ENCODE data around the gene PIP4K2B.

The PIP4K2B gene

DNA sequence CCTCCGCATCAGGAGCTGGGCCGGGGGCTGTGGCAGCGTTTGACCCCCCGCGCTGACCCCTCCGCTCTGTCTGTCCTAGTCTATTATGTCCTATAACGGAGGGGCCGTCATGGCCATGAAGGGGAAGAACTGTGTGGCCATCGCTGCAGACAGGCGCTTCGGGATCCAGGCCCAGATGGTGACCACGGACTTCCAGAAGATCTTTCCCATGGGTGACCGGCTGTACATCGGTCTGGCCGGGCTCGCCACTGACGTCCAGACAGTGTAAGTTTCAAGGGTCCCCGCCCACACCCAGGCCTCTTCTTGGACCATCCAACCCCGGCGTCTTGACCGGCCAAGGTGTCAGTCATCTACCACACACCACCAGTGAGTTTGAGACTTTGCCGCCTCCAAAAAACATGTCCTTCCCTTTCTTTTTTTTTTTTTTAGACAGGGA lies 46.3 kb downstream of the PIP4K2B start:
- no peak for DNase-seq (ENCODE audit: low spot score in 2 of 2)
- Mint-ChIP-seq H3K27me3 (peaks cover 6% of the 10 kb centered on the region), H3K4me3 (peak overlapping the region; percentile 100), H3K36me3 (peaks cover 7% of the 10 kb centered on the region), H3K27ac (peak overlapping the region; percentile 94), H3K9me3 (no peaks in the 10 kb centered on the region), H3K4me1 (peaks cover 30% of the 10 kb centered on the region)
- no peak for ATAC-seq (ENCODE audit: low read depth)

DNA sequence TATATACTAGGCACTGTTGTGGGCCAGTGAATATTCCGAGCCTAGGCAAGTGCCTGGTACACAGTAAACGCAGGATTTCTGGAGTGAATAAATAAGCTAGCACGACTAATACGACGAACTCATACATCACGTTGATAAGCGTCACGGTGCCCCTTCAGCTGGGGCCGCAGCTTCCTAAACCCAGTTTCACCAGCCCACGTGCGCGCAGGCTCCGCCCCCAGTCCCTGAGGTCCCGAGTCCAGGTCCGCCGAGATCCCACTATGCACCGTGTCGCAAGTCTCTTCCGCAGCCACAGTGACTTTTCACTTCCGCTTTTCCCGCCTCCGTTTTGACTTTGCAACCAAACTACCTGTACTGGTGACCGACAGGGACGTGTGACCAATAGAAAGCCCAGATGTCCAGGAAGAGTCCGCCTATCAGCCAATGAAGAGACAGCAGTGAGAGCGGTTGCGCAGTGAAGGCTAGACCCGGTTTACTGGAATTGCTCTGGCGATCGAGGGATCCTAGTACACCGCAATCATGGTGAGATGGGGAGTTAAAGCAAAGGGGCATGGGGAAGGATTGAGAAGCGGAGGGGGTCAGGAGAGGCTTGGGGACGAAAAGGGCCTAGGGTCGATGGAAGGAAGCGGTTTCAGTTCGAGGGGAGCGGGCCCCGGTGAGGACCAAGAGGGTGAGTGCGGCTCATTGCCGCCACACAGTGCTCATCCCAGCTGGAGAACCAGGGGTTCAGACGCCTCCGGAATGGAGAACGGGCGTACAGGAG lies 46.9 kb downstream of the PIP4K2B start, which contains the start of gene PSMB3:
Gene PSMB3, plus strand, starts transcription at position 434 of the 763 bp plus-strand sequence. Its CDS starts 86 bp downstream, at position 520.
- Mint-ChIP-seq H3K36me3 (peaks cover 7% of the 10 kb centered on the region), H3K27ac (peak within 1 kb of the TSS; percentile 94), H3K27me3 (peaks cover 8% of the 10 kb centered on the region), H3K4me1 (peaks cover 32% of the 10 kb centered on the region), H3K4me3 (peak within 1 kb of the TSS; percentile 100), H3K9me3 (no peaks in the 10 kb centered on the region)
- DNase-seq (ENCODE audit: low spot score in 2 of 2), result peak; percentile 77 to 94
- ATAC-seq (ENCODE audit: low read depth), result peak; percentile 84

DNA sequence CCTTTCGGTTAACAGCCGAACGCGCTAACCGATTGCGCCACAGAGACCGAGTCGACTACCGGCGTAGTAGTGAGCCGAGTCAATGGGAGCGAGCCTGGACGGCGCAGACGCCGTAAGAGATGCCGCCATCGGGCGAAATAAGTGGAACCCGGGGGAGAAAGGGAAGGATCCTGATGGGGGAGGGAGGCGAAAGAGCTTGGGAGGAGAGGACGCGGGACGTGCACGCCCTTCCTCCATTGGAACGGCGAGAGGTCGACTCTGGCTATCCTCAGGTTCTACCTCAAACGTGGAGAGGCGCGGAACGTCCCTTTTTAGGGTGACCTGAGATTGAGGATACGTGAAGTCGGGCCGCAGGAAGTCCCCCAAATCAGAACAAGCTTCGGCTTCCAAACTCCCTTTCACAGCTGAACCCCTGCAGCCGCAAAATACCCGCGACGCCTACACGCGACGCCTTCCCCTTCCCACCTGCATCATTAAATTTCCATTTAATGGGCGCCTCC lies 47.5 kb downstream of the PIP4K2B start:
- Mint-ChIP-seq H3K27me3 (peaks cover 10% of the 10 kb centered on the region), H3K4me1 (peaks cover 33% of the 10 kb centered on the region), H3K36me3 (peaks cover 8% of the 10 kb centered on the region), H3K9me3 (no peaks in the 10 kb centered on the region), H3K4me3 (peak overlapping the region; percentile 100), H3K27ac (peak overlapping the region; percentile 94)
- peak; percentile 27 for ATAC-seq (ENCODE audit: low read depth)
- peak; percentile 83 to 93 for DNase-seq (ENCODE audit: low spot score in 2 of 2)

- Mint-ChIP-seq H3K27ac (peak overlapping the region; percentile 94), H3K36me3 (peaks cover 10% of the 10 kb centered on the region), H3K9me3 (no peaks in the 10 kb centered on the region), H3K27me3 (peaks cover 14% of the 10 kb centered on the region), H3K4me1 (peaks cover 39% of the 10 kb centered on the region), H3K4me3 (peak overlapping the region; percentile 100)
- no peak for ATAC-seq (ENCODE audit: low read depth)
- no peak for DNase-seq (ENCODE audit: low spot score in 2 of 2)
Measured at GRCh38 chr17:38751144-38751807, 48.1 kb downstream of the PIP4K2B start.

DNA sequence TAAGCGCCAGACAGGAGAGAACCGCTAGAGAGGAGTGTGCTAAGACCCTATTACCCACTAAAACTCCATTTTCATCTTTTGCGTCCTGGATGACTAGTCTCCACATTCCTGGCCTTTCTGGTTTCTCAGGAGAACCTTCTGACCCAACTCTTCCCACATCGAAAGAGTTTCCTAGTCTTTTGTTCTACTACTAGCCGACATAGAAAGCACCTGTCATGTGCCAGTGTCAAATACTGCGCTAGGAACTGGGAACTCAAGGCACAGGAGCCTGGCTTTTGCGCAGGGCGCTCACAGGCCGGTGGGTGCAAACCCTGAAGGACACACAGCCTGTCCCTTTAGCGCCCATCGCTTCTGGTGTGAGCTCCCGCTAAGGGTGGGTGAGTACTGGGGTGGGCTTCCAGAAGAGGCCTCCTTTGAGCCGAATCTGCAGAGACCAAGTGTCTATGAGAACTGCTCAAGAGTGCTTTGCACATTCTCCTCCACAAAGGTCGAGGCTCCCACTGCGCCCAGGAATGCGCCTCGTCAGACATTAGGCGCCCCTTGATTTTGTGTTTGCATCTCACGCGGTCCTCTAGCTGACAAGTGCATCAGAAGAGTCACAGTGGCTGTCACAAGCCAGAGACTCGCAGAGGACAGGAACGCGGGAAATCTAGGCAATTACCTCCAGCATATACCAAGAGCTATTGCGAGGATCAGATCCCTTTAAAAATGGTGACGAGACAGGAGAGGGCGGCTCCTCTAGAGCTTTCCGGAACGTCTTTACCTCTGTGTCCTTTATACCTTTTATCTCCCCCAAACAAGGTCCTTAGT lies 48.8 kb downstream of the PIP4K2B start:
- H3K4me3 Mint-ChIP-seq, result peak overlapping the region; percentile 11
- peaks cover 18% of the 10 kb centered on the region for H3K27me3 Mint-ChIP-seq
- H3K36me3 Mint-ChIP-seq, result peaks cover 7% of the 10 kb centered on the region
- no peaks in the 10 kb centered on the region for H3K9me3 Mint-ChIP-seq
- no peak for ATAC-seq (ENCODE audit: low read depth)
- H3K4me1 Mint-ChIP-seq, result peaks cover 44% of the 10 kb centered on the region
- peak overlapping the region; percentile 94 for H3K27ac Mint-ChIP-seq
- no peak for DNase-seq (ENCODE audit: low spot score in 2 of 2)

- peaks cover 18% of the 10 kb centered on the region for H3K27me3 Mint-ChIP-seq
Measured at GRCh38 chr17:38750044-38750311, 49.4 kb downstream of the PIP4K2B start.

DNA sequence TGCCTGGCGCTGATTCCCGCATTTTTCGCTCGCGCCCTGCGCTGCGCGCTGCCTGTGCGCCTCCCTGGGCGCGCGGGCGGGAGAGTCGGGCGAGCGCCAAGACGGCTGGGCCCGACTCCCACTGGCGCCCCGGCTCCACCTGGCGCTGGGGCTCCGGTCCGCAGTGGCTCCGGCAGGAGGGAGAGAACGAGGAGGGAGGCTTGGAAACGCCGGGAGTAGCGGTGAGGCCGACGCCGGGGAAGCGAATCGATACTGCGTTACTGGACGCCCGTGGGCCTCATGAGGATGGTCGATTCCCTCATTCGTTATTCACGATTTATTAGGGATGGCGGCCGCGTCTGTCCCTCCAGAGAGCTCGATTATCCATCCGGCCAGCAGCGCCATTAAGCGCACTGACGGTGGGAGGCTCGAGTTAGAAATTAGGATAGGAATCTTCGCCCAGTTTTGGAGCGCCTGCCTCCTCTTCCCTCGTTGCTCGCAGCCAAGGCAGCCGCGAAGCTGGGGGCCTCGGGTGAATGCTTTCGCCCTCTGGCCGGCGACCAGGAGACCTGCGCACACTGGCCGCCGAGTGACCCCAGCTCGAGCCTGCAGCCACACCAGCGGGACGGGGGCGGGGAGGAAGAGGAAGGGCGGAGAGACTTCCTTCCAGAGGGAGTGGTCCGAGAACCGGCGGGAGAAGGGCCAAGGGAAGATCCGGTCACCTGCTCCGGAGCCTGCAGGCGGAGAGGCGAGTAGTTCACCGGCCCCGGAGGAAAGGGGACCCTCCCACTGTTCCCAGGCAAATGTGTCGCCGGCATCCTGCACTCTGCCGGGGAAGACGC lies 49.9 kb downstream of the PIP4K2B start:
- H3K27ac Mint-ChIP-seq, result no peak overlapping the region
- no peaks in the 10 kb centered on the region for H3K9me3 Mint-ChIP-seq
- ATAC-seq (ENCODE audit: low read depth) (no peak), DNase-seq (ENCODE audit: low spot score in 2 of 2) (peak in 1 of 2 donors; percentile 57)
- peaks cover 41% of the 10 kb centered on the region for H3K4me1 Mint-ChIP-seq
- H3K36me3 Mint-ChIP-seq, result peaks cover 7% of the 10 kb centered on the region
- H3K27me3 Mint-ChIP-seq, result peaks cover 21% of the 10 kb centered on the region
- peak overlapping the region; percentile 63 for H3K4me3 Mint-ChIP-seq

More at GRCh38 chr17:38750044-38750311, 49.4 kb downstream of the PIP4K2B start:
- ATAC-seq (ENCODE audit: low read depth), result no peak
- H3K36me3 Mint-ChIP-seq, result peaks cover 7% of the 10 kb centered on the region
- peaks cover 44% of the 10 kb centered on the region for H3K4me1 Mint-ChIP-seq
- no peaks in the 10 kb centered on the region for H3K9me3 Mint-ChIP-seq
- H3K27ac Mint-ChIP-seq, result no peak overlapping the region
- peak overlapping the region; percentile 63 for H3K4me3 Mint-ChIP-seq
- DNase-seq (ENCODE audit: low spot score in 2 of 2), result no peak

DNA sequence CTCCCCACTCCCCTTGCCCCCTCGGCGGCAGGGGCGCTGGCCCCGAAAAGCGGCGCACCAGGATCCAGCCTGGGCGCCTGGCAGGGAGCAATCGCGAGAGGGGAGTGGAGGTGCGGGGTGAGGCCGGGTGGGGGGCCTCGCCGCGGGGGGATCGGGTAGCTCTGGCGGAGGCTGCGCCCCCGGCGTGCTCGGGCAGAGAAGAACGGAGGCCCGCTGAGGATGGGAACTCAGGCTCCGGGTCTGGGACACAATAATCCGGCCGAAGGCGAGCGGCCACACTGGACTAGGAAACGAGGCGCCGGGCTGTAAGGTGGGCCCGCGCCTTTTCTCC lies 50.5 kb downstream of the PIP4K2B start:
- Mint-ChIP-seq H3K27ac (no peak overlapping the region), H3K4me1 (peaks cover 40% of the 10 kb centered on the region), H3K36me3 (peaks cover 7% of the 10 kb centered on the region), H3K9me3 (no peaks in the 10 kb centered on the region), H3K4me3 (peak overlapping the region; percentile 30), H3K27me3 (peaks cover 21% of the 10 kb centered on the region)
- DNase-seq (ENCODE audit: low spot score in 2 of 2) (no peak), ATAC-seq (ENCODE audit: low read depth) (no peak)

GRCh38 chr17:38748149-38748891 lies 51.0 kb downstream of the PIP4K2B start, which contains the start of gene PCGF2:
PCGF2 (minus strand) TSS chr17:38748336; CDS start chr17:38740402, 7,934 bp downstream.
- DNase-seq (ENCODE audit: low spot score in 2 of 2) (no peak), ATAC-seq (ENCODE audit: low read depth) (no peak)
- Mint-ChIP-seq H3K27ac (no peak within 1 kb of the TSS), H3K9me3 (no peaks in the 10 kb centered on the region), H3K27me3 (peaks cover 21% of the 10 kb centered on the region), H3K36me3 (peaks cover 4% of the 10 kb centered on the region), H3K4me1 (peaks cover 37% of the 10 kb centered on the region), H3K4me3 (peak within 1 kb of the TSS; percentile 92)

- Mint-ChIP-seq H3K27me3 (peaks cover 21% of the 10 kb centered on the region), H3K9me3 (no peaks in the 10 kb centered on the region), H3K4me1 (peaks cover 36% of the 10 kb centered on the region), H3K27ac (no peak overlapping the region), H3K36me3 (peaks cover 3% of the 10 kb centered on the region), H3K4me3 (peak overlapping the region; percentile 92)
- ATAC-seq (ENCODE audit: low read depth), result no peak
- DNase-seq (ENCODE audit: low spot score in 2 of 2), result peak in 1 of 2 donors; percentile 43
Measured at GRCh38 chr17:38747463-38748148, 51.8 kb downstream of the PIP4K2B start.

DNA sequence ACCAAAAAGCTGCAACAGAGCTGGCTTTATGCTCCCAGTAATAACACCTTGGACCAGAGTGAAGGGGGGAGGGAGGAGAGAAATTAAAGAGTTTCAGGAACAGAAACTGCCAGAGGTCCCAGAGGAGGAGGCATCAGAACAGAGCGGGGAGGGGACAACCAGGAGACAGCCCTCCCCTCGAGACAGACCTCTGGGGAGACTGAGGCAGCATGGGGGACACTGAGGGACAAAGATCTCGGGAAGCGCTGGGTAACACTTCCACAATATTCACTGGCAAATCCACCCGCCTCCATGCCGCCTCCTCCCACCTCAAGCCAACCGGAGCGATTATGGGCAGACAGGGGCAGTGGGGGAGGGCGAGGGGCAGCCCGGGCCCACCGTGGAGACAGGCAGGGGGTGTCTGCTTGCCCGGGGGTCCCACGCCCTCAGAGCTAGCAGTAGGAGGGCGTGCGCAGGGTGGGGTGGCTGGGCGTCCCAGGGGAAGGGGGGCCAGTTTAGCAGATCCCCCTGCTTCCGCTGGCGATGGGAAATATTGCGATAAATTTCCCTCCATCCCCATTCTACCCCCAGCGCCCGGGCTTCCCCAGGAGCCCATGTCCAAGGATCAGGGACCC lies 52.4 kb downstream of the PIP4K2B start:
- peaks cover 35% of the 10 kb centered on the region for H3K4me1 Mint-ChIP-seq
- H3K9me3 Mint-ChIP-seq, result no peaks in the 10 kb centered on the region
- peak overlapping the region; percentile 76 for H3K27ac Mint-ChIP-seq
- peak in 1 of 2 donors; percentile 48 for DNase-seq (ENCODE audit: low spot score in 2 of 2)
- H3K4me3 Mint-ChIP-seq, result peak overlapping the region; percentile 92
- peaks cover 21% of the 10 kb centered on the region for H3K27me3 Mint-ChIP-seq
- ATAC-seq (ENCODE audit: low read depth), result peak; percentile 65
- peaks cover 2% of the 10 kb centered on the region for H3K36me3 Mint-ChIP-seq

Measured in memory B cell (primary cell).